GM21619 (cell line): Measurements from ENCODE around the gene COL20A1.

Experiments
- ATAC-seq: cut with Tn5 transposase; IDR thresholded peaks from one replicate; pipeline ENCODE4 v1.9.1; 2021; ENCODE audit not compliant: unreplicated experiment

Gene COL20A1

DNA sequence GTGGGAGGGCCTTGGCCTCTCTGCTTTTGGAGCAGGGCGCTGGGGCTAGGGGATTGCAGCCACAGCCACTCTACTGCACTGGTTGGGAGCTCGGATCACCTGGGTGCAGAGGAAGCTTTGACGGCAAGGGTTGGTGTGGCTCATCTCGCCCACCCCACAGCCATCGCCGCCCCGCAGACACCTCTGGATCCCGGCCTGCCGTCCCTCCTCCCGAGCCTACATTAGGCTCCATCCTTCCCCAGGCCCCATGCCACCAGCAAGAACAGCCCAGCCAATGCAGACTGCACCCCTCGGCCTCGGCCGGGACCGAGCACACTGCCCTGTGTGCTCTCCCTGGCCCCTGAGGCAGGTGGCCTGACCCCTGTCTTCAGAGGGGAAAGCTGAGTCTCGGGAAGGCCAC, 32.5 kb upstream of the COL20A1 start:
- no peak for ATAC-seq

DNA sequence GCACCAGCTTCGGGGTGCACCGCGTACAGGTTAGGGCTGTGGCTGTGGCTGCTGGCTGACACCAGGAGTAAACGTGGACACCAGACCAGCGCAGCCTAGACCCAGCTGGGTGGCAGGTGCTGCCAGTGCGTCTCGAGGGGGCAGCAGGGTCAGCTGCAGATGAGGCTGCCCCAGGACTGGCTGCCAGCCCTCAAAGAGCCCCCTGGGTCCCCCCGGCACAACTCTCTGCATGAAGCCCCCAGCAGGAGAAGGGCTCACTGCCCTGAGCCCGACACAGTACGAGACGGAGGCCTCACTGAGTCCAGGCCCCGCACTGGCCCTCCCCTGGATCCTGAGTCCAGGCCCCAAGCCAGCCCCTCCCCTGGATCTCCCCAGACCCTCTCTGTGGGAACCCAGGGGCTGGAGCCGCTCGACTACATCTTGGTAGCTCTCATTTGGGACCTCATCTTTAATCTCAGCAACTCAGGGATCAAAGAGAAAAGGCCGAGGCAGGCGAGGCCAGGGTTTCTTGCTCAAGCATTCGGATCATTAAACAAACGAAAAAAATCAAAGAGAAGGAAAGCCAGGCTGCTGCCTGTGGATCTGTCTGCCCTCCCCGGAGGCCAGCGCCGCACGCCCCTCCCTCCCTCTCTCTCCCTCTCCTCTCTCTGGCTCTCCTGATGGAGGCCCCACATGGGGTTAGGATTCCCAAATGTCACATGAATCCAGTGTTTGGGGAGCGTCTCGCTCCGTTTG, 31.8 kb upstream of the COL20A1 start:
- ATAC-seq: no peak

DNA sequence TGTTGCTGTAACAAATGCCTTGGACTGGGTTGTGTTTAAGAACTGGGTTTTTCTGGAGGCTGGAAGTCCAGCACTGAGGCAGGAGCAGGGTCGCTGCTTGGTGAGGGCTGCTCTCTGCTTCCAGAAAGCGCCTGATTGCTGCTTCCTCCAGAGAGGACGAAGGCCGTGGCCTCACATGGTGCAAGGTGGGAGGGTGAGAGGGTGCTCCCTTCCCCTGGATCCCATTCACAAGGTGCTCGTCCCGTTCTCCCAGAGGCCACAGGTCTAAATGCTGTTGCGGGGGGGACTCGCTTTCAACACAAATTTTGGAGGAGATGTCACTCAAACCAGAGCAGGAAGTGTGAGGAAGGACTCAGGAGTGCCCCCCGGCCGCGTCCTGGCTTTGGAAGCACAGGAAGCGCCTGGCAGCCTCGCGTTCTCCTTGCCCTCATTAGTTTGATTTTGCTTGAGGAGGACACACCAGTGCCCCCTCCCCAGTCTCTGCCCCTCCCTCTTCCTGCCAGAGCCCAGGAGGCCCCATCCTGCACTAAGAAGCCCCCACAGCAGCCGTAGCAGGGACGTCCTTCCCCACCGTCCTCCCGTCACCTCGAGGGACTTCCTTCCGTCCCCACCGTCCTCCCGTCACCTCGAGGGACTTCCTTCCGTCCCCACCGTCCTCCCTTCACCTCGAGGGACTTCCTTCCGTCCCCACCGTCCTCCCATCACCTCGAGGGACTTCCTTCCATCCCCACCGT, 31.0 kb upstream of the COL20A1 start:
- no peak for ATAC-seq

DNA sequence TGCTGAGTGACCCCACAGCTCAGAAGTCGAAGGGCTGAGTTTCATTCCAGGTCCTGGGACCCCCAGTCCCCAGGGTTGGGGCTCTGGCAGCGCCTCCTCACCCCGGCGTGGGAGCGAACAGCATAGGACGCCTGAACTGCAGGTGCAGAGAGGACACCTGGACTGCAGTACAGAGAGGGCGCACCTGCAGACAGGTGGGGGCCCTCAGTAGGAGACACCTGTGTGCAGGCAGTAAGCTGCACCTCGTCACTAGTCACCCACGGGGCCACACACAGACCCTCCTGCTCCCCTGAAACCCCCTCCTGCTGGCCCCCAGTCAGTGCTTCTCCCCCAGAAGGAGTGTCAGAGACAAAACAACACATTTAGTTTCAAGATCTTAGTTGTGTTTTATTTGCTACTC, 30.1 kb upstream of the COL20A1 start:
- no peak for ATAC-seq

DNA sequence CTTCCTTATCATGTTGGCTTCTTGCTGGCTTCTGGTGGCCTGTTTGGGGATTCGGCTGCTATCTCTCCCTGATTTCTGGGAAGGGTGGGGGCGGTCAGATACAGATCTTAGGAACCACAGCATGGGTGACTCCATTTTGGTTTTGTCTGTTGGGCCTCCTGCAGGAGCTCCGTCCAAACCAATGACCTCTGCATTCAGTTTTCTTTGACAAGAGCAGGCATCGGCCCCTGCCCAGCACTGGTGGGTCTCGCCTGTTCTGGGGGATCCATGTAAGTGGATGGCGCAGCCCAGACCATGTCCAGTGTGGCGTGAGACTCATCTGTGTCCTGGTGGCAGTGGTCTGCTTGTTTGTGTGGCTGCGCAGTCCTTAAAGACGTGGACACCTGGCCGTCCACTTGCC, 29.0 kb upstream of the COL20A1 start:
- no peak for ATAC-seq

DNA sequence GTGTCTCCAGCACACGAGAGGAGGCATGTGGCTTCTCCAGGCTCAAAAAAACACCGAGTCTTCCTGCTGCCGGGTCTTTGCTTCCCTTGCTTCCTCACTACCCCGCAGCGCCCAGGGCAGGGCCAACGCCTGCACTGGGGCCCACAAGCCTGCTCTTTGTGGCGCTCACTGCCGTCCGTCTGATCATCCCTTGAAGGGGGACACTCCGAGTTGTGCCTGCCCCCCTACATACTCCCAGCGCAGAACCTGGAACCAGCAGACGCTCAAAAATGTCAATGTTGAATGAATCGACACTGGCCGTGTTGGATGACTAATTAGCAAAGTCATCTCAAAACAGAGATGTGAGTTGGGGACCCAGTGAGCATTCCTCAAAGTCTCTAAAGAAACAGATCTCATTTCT, 28.5 kb upstream of the COL20A1 start:
- no peak for ATAC-seq

DNA sequence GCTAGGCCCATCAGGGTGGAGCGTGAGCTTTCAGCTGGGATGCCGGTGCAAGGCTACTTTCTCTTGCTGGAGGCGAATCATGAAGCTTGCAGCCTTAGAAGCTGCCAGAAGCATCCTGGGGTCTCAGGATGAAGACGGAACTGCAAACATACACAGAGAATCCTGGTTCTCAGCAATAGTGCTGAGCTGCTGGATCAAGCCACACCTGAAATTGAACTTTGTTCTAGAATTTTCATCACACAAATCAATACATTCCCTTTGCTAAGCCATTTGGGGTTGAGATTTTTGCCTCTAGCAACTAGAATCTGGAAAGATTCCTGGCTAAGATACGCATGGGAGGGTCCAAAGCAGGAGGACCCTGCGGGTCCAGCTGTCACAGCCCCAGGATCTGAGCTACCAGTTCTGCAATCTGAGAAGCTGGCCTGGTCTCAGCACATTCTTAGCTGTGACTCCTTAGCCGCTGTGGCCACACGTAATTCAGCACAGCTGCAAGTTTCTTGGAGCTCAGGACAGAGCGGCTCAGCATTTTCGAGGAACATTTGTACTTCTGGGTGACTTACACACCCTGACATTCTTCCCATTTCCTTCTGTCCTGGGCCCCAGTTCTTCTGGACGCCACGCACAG, 27.0 kb upstream of the COL20A1 start:
- ATAC-seq: no peak

DNA sequence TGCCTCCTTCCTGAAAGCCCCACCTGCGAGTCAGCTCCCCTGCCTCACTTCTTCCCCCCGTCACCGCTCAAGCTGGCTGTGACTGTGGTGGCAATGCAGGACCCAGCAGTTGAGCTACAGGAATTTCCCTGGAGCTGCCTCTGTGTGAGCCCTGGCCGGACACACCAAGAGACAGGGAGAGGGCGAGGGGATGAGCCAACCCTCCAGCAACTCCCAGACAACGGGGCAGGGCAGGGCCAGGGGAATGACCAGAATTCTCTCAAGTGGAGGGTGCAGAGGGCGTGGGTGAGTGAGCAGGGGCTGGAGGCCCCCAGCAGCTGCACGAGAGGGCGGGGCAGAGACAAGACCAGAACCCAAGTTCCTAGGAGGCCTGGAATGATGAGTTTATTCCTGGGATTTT, 25.3 kb upstream of the COL20A1 start:
- ATAC-seq: no peak

DNA sequence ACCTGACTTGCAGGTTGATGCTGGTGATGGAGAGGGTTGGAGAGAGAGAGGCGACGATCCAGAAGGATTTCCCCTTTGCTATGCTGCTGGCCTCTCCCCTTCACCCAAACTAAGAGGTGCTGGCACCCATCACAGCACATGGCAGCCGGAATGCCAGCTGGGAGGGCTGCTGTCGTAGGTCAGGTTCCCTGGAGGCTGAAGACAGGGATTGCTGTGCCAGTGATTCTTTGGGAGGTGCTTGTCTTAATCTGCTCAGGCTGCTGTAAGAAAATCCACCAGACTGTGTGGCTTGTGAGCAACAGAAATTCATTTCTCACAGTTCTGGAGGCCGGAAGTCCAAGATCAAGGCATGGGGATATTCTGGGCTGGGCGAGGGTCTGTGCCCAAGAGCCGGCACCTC, 24.7 kb upstream of the COL20A1 start:
- ATAC-seq: no peak

DNA sequence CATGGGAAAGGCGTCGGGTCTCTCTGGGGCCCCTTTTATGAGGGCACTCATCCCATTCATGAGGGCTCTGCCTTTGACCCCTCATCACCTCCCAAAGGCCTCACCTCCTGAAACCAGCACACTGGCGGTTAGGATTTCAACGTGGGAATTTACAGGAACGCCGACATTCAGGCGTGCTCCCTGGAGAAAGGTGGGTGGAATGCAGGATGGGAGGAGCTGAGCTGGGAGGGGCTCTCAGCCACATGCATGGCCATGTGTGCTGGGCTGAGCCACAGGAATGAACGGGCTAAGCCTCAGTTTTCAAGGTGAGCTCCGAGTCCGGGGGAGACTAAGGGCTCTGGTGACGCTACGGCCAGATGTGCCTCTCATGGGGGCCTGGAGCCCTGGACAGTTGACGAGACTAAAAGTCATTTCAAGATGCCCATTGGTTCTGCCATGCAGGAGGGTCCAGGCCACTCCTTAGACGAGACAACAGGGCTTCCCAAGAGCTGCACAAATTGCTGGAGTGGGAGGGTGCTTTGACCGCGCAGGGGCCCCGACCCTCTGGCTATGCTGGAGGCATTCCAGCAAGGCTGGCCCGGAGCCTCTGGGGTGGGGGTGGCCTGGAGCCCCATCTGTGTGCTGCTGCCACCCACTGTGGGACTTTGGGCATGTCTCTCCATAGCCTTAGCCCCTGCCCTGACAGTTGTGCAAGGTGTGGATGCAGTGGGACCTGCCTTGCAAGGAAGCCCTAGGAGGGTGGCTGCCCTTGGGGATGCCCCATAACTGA, 24.1 kb upstream of the COL20A1 start:
- ATAC-seq: no peak

DNA sequence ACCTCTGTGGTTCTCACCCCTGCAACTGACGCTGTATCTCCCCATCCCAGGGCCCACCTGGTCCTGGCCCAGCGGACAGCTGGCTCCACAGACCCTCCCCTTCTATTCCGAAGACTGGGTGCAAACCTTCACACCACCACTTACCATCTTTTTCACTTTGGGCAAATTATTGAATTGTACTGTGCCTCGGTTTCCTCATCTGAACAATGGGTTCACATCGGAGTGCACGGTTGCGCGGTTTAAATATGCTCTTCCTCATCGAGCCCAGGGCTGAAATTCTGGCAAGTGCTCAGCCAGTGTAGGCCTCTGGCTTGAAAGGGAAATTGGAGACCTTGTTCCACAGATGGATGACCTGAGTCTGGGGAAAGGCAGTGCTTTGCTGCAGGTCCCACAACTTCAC, 23.3 kb upstream of the COL20A1 start:
- ATAC-seq: no peak

DNA sequence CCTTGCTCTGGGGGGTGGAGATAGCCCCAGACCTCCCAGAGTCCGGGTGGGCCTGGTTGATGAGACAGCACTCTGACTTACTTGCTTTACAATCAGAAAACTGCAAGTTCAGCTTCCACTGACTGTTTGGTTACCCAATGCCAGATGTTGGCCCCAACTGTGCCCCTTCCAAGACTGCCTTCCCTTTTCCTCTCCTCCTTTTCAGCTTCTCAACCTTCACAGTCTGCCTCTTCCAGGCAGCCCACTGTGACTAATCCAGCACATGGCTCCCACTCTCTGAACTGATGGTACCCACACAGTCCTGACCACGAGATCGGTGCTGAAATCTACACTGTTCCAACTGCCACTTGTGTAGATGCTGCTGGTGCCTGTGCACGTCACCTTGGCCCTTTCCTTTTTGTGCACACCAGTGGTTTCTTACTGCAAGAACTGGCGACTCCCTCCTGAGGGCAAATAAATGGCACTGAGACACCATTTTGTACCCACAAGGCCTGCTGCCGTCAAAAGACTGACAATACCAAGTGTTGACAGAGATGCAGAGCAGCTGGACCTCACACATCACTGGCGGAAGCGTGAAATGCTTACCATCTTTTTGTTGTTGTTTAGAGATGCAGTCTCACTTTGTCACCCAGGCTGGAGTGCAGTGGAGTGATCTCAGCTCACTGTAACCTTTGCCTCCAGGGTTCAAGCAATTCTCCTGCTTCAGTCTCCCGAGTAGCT, 22.2 kb upstream of the COL20A1 start:
- ATAC-seq: no peak

DNA sequence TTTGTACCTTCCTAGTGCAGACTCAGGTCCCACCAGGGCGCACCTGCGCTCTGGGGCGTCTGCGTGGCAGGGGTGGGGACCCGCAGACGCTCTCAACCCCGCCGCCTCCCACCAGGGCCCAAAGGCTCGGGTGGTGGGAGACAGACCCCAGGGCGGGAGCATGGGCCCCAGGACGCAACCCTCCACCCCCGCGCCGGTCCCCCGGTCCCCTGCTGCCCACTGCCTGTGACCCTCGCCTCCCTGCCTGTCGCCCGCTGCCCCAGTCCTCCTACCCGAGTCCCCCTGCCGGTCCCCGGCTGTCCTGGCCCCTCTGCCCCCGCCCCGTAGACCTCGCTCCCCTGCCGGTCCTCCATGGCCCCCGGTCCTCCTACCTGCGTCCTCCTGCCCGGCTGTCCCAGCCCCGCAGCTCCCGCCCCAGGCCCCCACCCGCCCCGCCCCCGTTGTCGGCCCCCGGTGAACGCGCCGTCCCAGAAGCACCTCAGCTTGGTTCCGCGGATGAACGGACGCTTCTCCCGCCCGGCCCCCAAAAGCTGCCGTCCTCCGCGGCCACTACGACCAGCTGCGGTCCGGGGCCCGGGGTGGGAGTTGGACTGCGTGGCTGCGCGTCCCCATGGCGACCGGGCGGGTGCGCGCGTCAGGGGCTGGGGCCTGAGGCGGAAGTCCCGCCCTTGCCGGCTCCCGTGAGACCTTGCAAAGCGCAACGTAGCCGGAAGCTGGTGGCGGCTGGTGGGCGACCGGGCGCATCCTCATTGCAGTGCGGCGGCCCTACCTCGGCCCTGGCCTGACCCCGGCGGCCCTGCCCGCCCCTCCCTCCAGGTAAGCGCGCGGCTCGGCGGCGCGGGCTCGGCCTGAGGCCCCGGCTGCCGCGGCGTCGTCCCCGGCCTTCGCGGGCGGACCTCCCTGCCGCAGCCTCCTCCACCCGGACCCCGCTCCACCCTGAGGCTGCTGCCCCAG, 20.6 kb upstream of the COL20A1 start, which contains the start of gene ARFGAP1:
Gene ARFGAP1 (plus strand): TSS at position 709 of the 954 bp plus-strand sequence. CDS start 2,768 bp downstream, outside the sequence.
- ATAC-seq: peak; percentile 93

DNA sequence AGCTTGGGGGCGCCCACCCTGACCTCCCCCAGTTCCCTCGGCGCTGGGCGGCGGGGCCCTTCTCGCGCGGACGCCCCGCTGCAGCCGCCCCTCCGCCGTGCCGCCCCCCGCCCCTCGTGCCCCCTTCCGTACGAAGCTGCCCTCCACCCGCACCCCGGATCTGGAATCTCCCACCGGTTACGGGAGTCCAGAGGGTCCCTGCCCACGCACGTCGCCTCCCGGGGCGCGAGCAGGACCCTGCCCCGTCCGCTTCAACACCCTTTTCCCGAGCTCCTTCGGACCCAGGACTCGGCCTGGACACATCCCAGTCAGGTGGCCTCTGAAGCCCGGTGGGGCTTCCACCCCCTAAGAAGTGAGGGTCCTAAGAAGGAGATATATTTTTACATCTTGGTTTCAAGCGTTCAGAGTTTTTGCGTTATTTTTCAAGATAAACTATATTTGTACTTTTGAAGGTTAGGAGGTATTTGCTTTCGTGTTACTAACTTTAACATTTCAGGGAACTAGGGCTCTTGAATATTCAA, 19.9 kb upstream of the COL20A1 start:
- ATAC-seq: no peak

DNA sequence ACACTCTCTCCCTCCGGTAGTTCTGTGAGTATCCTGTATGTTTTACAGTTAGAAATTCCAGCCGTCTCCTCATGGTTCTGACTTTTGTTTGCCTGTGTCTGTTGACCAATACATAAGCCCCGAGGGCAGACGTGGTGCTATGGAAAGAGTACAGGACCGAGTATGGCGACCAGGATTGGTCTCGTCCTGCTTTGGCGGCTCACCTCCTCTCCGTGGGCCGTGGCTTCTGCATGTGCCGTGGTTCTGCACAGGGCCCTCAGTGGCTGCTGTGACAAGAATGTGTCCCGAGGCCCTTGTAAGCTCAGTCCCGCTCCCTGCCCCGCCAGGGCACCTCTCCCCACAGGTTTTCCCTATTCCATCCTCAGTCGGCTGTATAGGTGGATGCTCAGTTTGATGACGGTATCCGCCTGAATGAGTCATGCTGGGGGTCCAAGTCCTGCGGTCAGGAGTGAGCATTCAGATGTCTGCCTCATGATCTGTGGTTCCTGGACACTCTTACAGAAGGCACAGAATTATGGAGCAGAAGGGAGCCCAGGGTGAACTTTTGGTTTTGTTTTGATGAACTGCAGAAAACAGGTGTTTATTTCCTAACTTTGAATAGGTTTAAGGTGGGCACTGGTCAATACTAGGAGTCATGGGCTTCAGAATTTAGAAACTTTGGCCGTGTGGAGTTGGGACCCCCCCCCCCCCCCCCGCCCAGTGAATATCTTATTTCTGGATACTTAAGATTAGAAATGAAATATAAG, 19.2 kb upstream of the COL20A1 start:
- ATAC-seq: no peak

DNA sequence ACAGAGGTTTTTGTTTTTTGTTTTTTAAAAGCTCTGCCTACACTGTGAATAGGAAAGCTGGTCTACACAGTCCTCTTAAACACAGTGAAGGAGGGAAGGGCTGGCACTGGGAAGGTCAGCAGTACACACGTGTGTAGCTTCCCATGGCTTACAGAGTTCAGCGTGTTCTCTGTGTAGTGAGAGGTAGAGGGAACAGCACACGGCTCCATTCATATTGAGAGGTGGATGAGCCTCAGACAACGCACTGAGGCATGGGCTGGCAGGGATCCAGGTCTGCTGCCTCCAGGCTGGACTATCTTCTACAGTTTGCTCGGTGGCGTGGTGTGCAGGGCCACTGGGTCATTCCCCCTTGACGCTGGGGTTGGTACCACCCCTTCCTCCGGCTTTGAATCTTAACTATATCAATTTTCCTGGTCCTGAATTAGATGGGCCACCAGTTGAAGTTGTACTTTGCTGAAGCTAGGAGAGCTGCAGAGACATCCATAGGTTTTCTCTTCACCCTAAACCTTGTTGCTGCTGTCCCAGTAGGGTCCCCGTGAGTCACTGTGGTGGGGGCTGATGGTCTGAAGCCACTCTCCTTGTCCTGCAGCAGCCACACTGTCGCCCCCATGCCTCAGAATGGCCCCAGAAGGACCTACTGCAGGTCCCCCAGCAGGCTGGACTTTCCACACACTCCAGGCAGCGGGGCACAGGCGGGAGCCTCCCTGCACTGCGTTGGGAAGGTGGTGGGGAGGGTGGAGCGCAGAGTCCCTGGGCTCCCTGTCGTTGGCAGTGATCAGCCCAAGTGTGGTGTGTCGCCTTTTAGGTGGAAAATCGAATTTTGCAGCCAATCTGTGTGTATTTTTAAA, 18.4 kb upstream of the COL20A1 start:
- ATAC-seq: no peak

DNA sequence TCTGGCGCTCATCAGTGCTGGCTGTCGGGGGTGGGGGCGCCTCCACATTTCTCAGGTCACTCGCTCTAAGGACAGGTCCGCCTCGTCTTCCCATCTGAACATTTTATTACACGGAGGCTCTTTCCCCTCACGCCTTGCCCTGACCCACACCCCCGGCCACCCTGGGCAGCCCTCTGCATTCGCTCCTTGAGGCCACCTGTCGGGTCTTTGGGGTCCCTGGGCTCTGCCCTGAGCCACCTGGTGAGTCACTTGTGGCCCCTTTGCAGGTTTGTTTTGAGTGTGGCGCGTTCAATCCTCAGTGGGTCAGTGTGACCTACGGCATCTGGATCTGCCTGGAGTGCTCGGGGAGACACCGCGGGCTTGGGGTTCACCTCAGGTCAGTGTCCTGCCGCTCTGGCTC, 17.2 kb upstream of the COL20A1 start:
- ATAC-seq: no peak

DNA sequence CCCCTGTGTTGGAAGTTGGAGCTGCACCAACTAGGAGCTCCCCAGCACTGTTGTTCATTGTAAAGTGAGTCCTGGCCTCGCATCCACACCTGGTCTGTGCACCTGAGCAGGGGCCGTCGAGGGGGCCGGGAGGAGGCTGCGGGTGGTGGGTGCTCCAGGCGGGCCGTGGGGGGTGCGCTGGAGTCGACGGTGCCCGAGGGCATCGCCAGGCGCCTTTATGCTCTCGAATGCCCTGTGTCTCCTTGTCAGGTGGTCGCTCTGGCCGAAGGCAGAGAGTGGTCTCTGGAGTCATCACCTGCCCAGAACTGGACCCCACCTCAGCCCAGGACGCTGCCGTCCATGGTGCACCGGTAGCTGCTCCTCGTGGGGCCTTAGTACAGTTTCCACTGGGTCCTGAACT, 16.0 kb upstream of the COL20A1 start:
- ATAC-seq: no peak
